HCT116 (cell line): ENCODE results near the gene DNAJC4. TPM values are rescaled to one million over a fixed set of nuclear protein-coding genes. Genes with fewer than 3 reads are reported as not detected.

Experiments used
- ATAC-seq: fragments of 200-7000 bp; cut with Tn5 transposase; 2 replicates; pipeline ENCODE4 v1.9.1; 2020; ENCODE audit warnings: mild to moderate bottlenecking, moderate library complexity
- BruUV-seq: library from RNA; stranded (reverse); fragments of 400-500 nt; replicated peaks from 2 replicates; lab custom pipeline; 2021; lab: Mats Ljungman, UMichigan
- CTCF ChIA-PET: fragments of 300-600 bp; sonication (Branson Sonifier 250); formaldehyde crosslinking; loops from one replicate; lab custom pipeline; 2021; ENCODE audit warnings: antibody characterized with exemption; lab: Charles Lee
- POLR2A ChIA-PET: fragments of 300-600, 350-600 bp; sonication (Branson Sonifier 250); formaldehyde crosslinking; loops from one replicate; lab custom pipeline; 2021; ENCODE audit warnings: antibody characterized with exemption; lab: Charles Lee
- RAD21 ChIA-PET, 2 experiments: fragments of 300-600 bp; sonication (Branson Sonifier 250); formaldehyde crosslinking; loops; one replicate each; lab custom pipeline; 2023; ENCODE audit warnings: low total read pairs in 2 of 2; ENCODE audit not compliant: uncharacterized antibody in 2 of 2, unreplicated experiment in 2 of 2, low non-redundant PET in 1 of 2; lab: Charles Lee
- DNase-seq: peaks from one replicate; pipeline ENCODE4 v3.0.0-alpha.2; 2010; ENCODE audit warnings: low read depth, low spot score
- H2AFZ ChIP-seq: fragments of 200-600 bp; shearing (Covaris generic), sonication (generic); 2 replicates; pipeline ENCODE4 v1.6.1; 2017; ENCODE audit warnings: low read depth, mixed run types, mixed read lengths, antibody characterized with exemption, low read length; ENCODE audit not compliant: poor library complexity, severe bottlenecking
- H3K27ac ChIP-seq: 2 replicates; pipeline ENCODE4 v1.5.1; 2012; ENCODE audit warnings: low read depth, low read length
- H3K27me3 ChIP-seq: fragments of 200-600 bp; sonication (generic); 2 replicates; pipeline ENCODE4 v1.6.1; 2016; ENCODE audit warnings: mixed run types, low read length, mixed read lengths; ENCODE audit not compliant: insufficient read depth
- H3K36me3 ChIP-seq, 2 experiments: fragments of 200-500 bp in 1 of 2; fragments of 200-600 bp in 1 of 2; sonication (Bioruptor generic) in 1 of 2; sonication (generic) in 1 of 2; 2 replicates each; pipeline versions ENCODE4 v1.5.1 to v1.6.1; 2014 to 2016; ENCODE audit warnings: low read length in 2 of 2, inconsistent platforms in 1 of 2, mixed read lengths in 1 of 2, mixed run types in 1 of 2; ENCODE audit not compliant: insufficient read depth in 2 of 2, control insufficient read depth in 1 of 2
- H3K4me1 ChIP-seq, 2 experiments: fragments of 200-600 bp in 1 of 2; sonication (generic) in 1 of 2; 2 replicates each; pipeline versions ENCODE4 v1.5.1 to v1.6.1; 2012 to 2017; ENCODE audit warnings: low read length in 2 of 2, inconsistent platforms in 1 of 2, mild to moderate bottlenecking in 1 of 2, mixed read lengths in 1 of 2, mixed run types in 1 of 2, moderate library complexity in 1 of 2; ENCODE audit not compliant: insufficient read depth in 2 of 2, control insufficient read depth in 1 of 2
- H3K4me2 ChIP-seq: fragments of 200-600 bp; sonication (generic); 2 replicates; pipeline ENCODE4 v1.6.1; 2017; ENCODE audit warnings: mixed run types, low read length, mixed read lengths
- H3K4me3 ChIP-seq, 2 experiments: fragments of 200-600 bp in 1 of 2; sonication (generic) in 1 of 2; replicated peaks in 1 of 2; 2 replicates each; pipeline ENCODE4 v1.5.1; 2011 to 2016; ENCODE audit warnings: low read length in 2 of 2, control low read depth in 1 of 2, low read depth in 1 of 2, mild to moderate bottlenecking in 1 of 2, mixed read lengths in 1 of 2, mixed run types in 1 of 2
- H3K79me2 ChIP-seq: fragments of 200-600 bp; sonication (generic); 2 replicates; pipeline ENCODE4 v1.6.1; 2017; ENCODE audit warnings: mild to moderate bottlenecking, mixed run types, low read length, moderate library complexity, mixed read lengths; ENCODE audit not compliant: insufficient read depth
- H3K9ac ChIP-seq: fragments of 200-600 bp; sonication (generic); 2 replicates; pipeline ENCODE4 v1.6.1; 2016; ENCODE audit warnings: low read length, mixed read lengths
- H3K9me2 ChIP-seq: fragments of 200-600 bp; sonication (generic), shearing (Covaris generic); 2 replicates; pipeline ENCODE4 v1.6.1; 2017; ENCODE audit warnings: mixed run types, mild to moderate bottlenecking, moderate library complexity; ENCODE audit not compliant: insufficient read depth
- H3K9me3 ChIP-seq, 2 experiments: fragments of 200-500 bp in 1 of 2; fragments of 200-600 bp in 1 of 2; sonication (Bioruptor generic) in 1 of 2; sonication (generic) in 1 of 2; 2 replicates each; pipeline ENCODE4 v1.6.1; 2014 to 2017; ENCODE audit warnings: low read length in 2 of 2, mixed read lengths in 2 of 2, inconsistent platforms in 1 of 2, low read depth in 1 of 2, mild to moderate bottlenecking in 1 of 2, mixed run types in 1 of 2, moderate library complexity in 1 of 2; ENCODE audit not compliant: control insufficient read depth in 1 of 2, insufficient read depth in 1 of 2
- H4K20me1 ChIP-seq: fragments of 200-600 bp; sonication (generic), shearing (Covaris generic); 2 replicates; pipeline ENCODE4 v1.6.1; 2017; ENCODE audit warnings: mixed run types, mild to moderate bottlenecking, moderate library complexity; ENCODE audit not compliant: insufficient read depth
- CTCF ChIP-seq, 3 experiments: fragments of 200-600 bp in 1 of 3; sonication (generic) in 1 of 3; IDR thresholded peaks in 2 of 3; conservative IDR thresholded peaks in 1 of 3; 2 replicates each; pipeline ENCODE4 v1.5.1; 2012 to 2017; ENCODE audit warnings: low read depth in 2 of 3, low read length in 2 of 3, antibody characterized with exemption in 1 of 3, borderline replicate concordance in 1 of 3, control low read depth in 1 of 3, mild to moderate bottlenecking in 1 of 3, mixed read lengths in 1 of 3, mixed run types in 1 of 3, moderate library complexity in 1 of 3; ENCODE audit not compliant: insufficient read depth in 1 of 3
- EGR1 ChIP-seq: IDR thresholded peaks from 2 replicates; pipeline ENCODE4 v1.6.1; 2012; ENCODE audit warnings: low read depth
- JUND ChIP-seq: IDR thresholded peaks from 2 replicates; pipeline ENCODE4 v1.6.1; 2012
- POLR2AphosphoS5 ChIP-seq: IDR thresholded peaks from 2 replicates; pipeline ENCODE4 v1.6.1; 2011; ENCODE audit warnings: mild to moderate bottlenecking, low read depth, low read length, moderate library complexity
- SP1 ChIP-seq: IDR thresholded peaks from 2 replicates; pipeline ENCODE4 v1.6.1; 2012; ENCODE audit warnings: low read depth
- TCF7L2 ChIP-seq: IDR thresholded peaks from 2 replicates; pipeline ENCODE4 v1.7.0; 2011; ENCODE audit warnings: borderline replicate concordance, inconsistent platforms; ENCODE audit not compliant: insufficient read depth, insufficient read length; ENCODE audit errors: extremely low read depth
- ZFX ChIP-seq: fragments of 450-650 bp; IDR thresholded peaks from 2 replicates; pipeline ENCODE4 v1.6.1; 2017
- intact Hi-C: fragments of 100-400 bp; cut with micrococcal nuclease; formaldehyde crosslinking; loops from 2 replicates; pipeline ENCODE4 v1.10.0; 2022
- total RNA-seq: library from RNA; stranded (reverse); gene quantifications from one replicate; pipeline ENCODE4 v1.2.1, GENCODE V29; 2021; ENCODE audit not compliant: unreplicated experiment

DNAJC4 gene
- total RNA-seq, 1 experiment from 2014 or later, result 25.8 TPM

GRCh38 chr11:64216879-64217278 is 13.5 kb upstream of the DNAJC4 start:
- peak; percentile 51; the same call in 1 of the 2 replicates for ATAC-seq
- intact Hi-C loops, result no loop called here
- CTCF ChIA-PET, result interaction anchor here (0.7 to 1.7 kb wide), 2 partner anchors 12 to 15 kb away, joined by 3 to 7 read pairs; no protein-coding TSS in a partner anchor

More at GRCh38 chr11:64216879-64217278, 13.5 kb upstream of the DNAJC4 start:
- no peaks in the 10 kb centered on the region for H3K79me2 ChIP-seq
- DNase-seq, result no peak
- POLR2A ChIA-PET, result no interaction called here
- no peak overlapping the region for H3K4me3 ChIP-seq
- H3K9me2 ChIP-seq, result no peaks in the 10 kb centered on the region
- TF ChIP-seq EGR1, result no peak
- peak in 1 of 3 experiments; percentile 16; a peak in 1 of 6 replicates for TF ChIP-seq CTCF (IDR thresholded peaks at IDR 0.05 in 2 of 3, conservative IDR thresholded peaks at IDR 0.05 in 1 of 3; ENCODE audit: borderline replicate concordance in 1 of 3, insufficient read depth in 1 of 3, low read depth in 2 of 3, low read length in 2 of 3)
- TF ChIP-seq TCF7L2, result no peak
- no peak for TF ChIP-seq SP1
- no peak for TF ChIP-seq JUND
- TF ChIP-seq POLR2AphosphoS5, result no peak
- TF ChIP-seq ZFX, result no peak
- H3K27me3 ChIP-seq, result no peaks in the 10 kb centered on the region
- H3K9me3 ChIP-seq, result no peaks in the 10 kb centered on the region
- no peak overlapping the region for H2AFZ ChIP-seq
- no peak overlapping the region for H3K4me2 ChIP-seq
- RAD21 ChIA-PET, result interaction anchor here in 1 of 2 experiments (0.7 kb wide), 1 partner anchor 87 kb away, joined by 3 read pairs; no protein-coding TSS in a partner anchor
- H3K36me3 ChIP-seq, result 0 out of 4 replicates have a peak, but pooled peaks cover 0 to 2% of the 10 kb centered on the region in 2 experiments
- H3K4me1 ChIP-seq, result no peaks in the 10 kb centered on the region
- H4K20me1 ChIP-seq, result no peaks in the 10 kb centered on the region
- H3K9ac ChIP-seq, result no peak overlapping the region
- no peak overlapping the region for H3K27ac ChIP-seq
- BruUV-seq, result no TSS peak
